IMR-90 (cell line): ENCODE measurements around the gene RPL15. TPM values are rescaled to one million over a fixed set of nuclear protein-coding genes. Genes with fewer than 3 reads are reported as not detected.

Experiments used
- ATAC-seq: fragments of 200-7000 bp; cut with Tn5 transposase; 2 replicates; pipeline ENCODE4 v1.9.1; 2020; ENCODE audit warnings: low read depth, mild to moderate bottlenecking, moderate library complexity
- BruUV-seq: library from RNA; stranded (reverse); fragments of 400-500 nt; replicated peaks from 2 replicates; lab custom pipeline; 2021; lab: Mats Ljungman, UMichigan
- CTCF ChIA-PET: fragments of 300-600 bp; formaldehyde crosslinking; extraction: SDS; loops from one replicate; lab custom pipeline; 2021; ENCODE audit warnings: antibody characterized with exemption; lab: Yijun Ruan, JAX
- POLR2A ChIA-PET: fragments of 300-600 bp; sonication (Branson Sonifier 250); formaldehyde crosslinking; loops from one replicate; lab custom pipeline; 2022; ENCODE audit warnings: antibody characterized with exemption; ENCODE audit not compliant: unreplicated experiment; lab: Charles Lee
- DNase-seq: peaks from one replicate; pipeline ENCODE4 v3.0.0; 2013
- H2AFZ ChIP-seq: replicated peaks from 2 replicates; pipeline ENCODE3; 2013; ENCODE audit warnings: low read length, mild to moderate bottlenecking; ENCODE audit not compliant: poor library complexity
- H2AK5ac ChIP-seq: 2 replicates; pipeline ENCODE4 v1.6.1; 2013; ENCODE audit warnings: low read depth, low read length, inconsistent platforms
- H2AK9ac ChIP-seq: replicated peaks from 2 replicates; pipeline ENCODE3; 2013; ENCODE audit warnings: mild to moderate bottlenecking, low read depth, low read length, moderate library complexity; ENCODE audit not compliant: poor library complexity
- H2BK120ac ChIP-seq: 2 replicates; pipeline ENCODE4 v1.6.1; 2013; ENCODE audit warnings: low read depth, low read length, inconsistent platforms
- H2BK15ac ChIP-seq: 3 replicates; pipeline ENCODE4 v1.6.1; 2013; ENCODE audit warnings: low read depth, low read length, inconsistent platforms
- H2BK20ac ChIP-seq: 2 replicates; pipeline ENCODE4 v1.6.1; 2013; ENCODE audit warnings: low read depth, mild to moderate bottlenecking, inconsistent platforms, low read length, moderate library complexity
- H2BK5ac ChIP-seq: 2 replicates; pipeline ENCODE4 v1.6.1; 2013; ENCODE audit warnings: mild to moderate bottlenecking, low read depth, low read length, inconsistent platforms; ENCODE audit not compliant: poor library complexity, severe bottlenecking
- H3K14ac ChIP-seq: replicated peaks from 2 replicates; pipeline ENCODE4 v1.6.1; 2013; ENCODE audit warnings: low read depth, low read length, inconsistent platforms
- H3K18ac ChIP-seq: 2 replicates; pipeline ENCODE4 v1.6.1; 2013; ENCODE audit warnings: low read depth, low read length, control low read depth
- H3K23ac ChIP-seq: 2 replicates; pipeline ENCODE4 v1.6.1; 2013; ENCODE audit warnings: low read depth, low read length, inconsistent platforms
- H3K27ac ChIP-seq: 2 replicates; pipeline ENCODE4 v1.5.1; 2013; ENCODE audit warnings: mild to moderate bottlenecking, control low read depth, low read length; ENCODE audit not compliant: insufficient read depth
- H3K27me3 ChIP-seq: 2 replicates; pipeline ENCODE4 v1.6.1; 2013; ENCODE audit warnings: low read length; ENCODE audit not compliant: control insufficient read depth, insufficient read depth
- H3K36me3 ChIP-seq: 2 replicates; pipeline ENCODE4 v1.6.1; 2013; ENCODE audit warnings: low read length, mixed read lengths; ENCODE audit not compliant: control insufficient read depth, insufficient read depth
- H3K4ac ChIP-seq: 2 replicates; pipeline ENCODE4 v1.6.1; 2013; ENCODE audit warnings: low read depth, low read length, inconsistent platforms
- H3K4me1 ChIP-seq: 2 replicates; pipeline ENCODE4 v1.6.1; 2013; ENCODE audit warnings: low read length, mixed read lengths; ENCODE audit not compliant: control insufficient read depth, insufficient read depth
- H3K4me2 ChIP-seq: 2 replicates; pipeline ENCODE4 v1.6.1; 2013; ENCODE audit warnings: low read depth, mild to moderate bottlenecking, control low read depth, low read length, moderate library complexity
- H3K4me3 ChIP-seq: 2 replicates; pipeline ENCODE4 v1.5.1; 2013; ENCODE audit warnings: low read depth, mild to moderate bottlenecking, control low read depth, low read length, moderate library complexity; ENCODE audit not compliant: insufficient read depth
- H3K56ac ChIP-seq: 2 replicates; pipeline ENCODE4 v1.6.1; 2013; ENCODE audit warnings: low read length, inconsistent platforms; ENCODE audit not compliant: insufficient read depth; ENCODE audit errors: extremely low read depth
- H3K79me1 ChIP-seq, 2 experiments: 2 replicates each; pipeline ENCODE4 v1.6.1; 2013; ENCODE audit warnings: low read length in 2 of 2, inconsistent platforms in 1 of 2, low read depth in 1 of 2
- H3K9ac ChIP-seq: 2 replicates; pipeline ENCODE4 v1.6.1; 2013; ENCODE audit warnings: low read depth, low read length, control low read depth
- H3K9me1 ChIP-seq: 2 replicates; pipeline ENCODE4 v1.6.1; 2013; ENCODE audit warnings: low read length, inconsistent platforms; ENCODE audit not compliant: insufficient read depth
- H3K9me3 ChIP-seq: 2 replicates; pipeline ENCODE4 v1.6.1; 2013; ENCODE audit warnings: low read length; ENCODE audit not compliant: control insufficient read depth, insufficient read depth
- H4K20me1 ChIP-seq: 2 replicates; pipeline ENCODE4 v1.6.1; 2013; ENCODE audit warnings: low read length, inconsistent platforms; ENCODE audit not compliant: insufficient read depth
- H4K5ac ChIP-seq: 2 replicates; pipeline ENCODE4 v1.6.1; 2013; ENCODE audit warnings: mild to moderate bottlenecking, low read depth, low read length, control low read depth
- H4K8ac ChIP-seq, 2 experiments: 2 replicates each; pipeline ENCODE4 v1.6.1; 2013; ENCODE audit warnings: low read depth in 2 of 2, low read length in 2 of 2, control low read depth in 1 of 2, inconsistent platforms in 1 of 2
- H4K91ac ChIP-seq: 2 replicates; pipeline ENCODE4 v1.6.1; 2013; ENCODE audit warnings: low read depth, low read length, inconsistent platforms; ENCODE audit not compliant: insufficient read depth
- MAFK ChIP-seq: IDR thresholded peaks from 2 replicates; pipeline ENCODE4 v1.6.1; 2012; ENCODE audit warnings: low read depth, low read length, improper control_type of control experiment
- RFX5 ChIP-seq: IDR thresholded peaks from 2 replicates; pipeline ENCODE4 v1.8.0; 2012; ENCODE audit warnings: low read depth, mild to moderate bottlenecking, low read length, moderate library complexity
- WGBS, 2 experiments: methylation state at CpG; one replicate each; pipeline versions ENCODE4 v1.1.5 to v1.1.7; 2013; ENCODE audit warnings: missing lambda C conversion rate in 2 of 2; ENCODE audit not compliant: insufficient read length in 1 of 2; ENCODE audit errors: extremely low coverage in 2 of 2; 5-methylcytosine and 5-hydroxymethylcytosine counted together
- dilution Hi-C: fragments of 300-500 bp; cut with HindIII; formaldehyde crosslinking; loops from one replicate; pipeline ENCODE4 v1.14.3; 2018; ENCODE audit warnings: low sequenced_read_pairs; ENCODE audit not compliant: unreplicated experiment
- in situ Hi-C: fragments of 300-500 bp; cut with MboI; formaldehyde crosslinking; loops from 3 replicates; pipeline ENCODE4 v1.14.3; 2019; ENCODE audit warnings: low sequenced_read_pairs, inconsistent platforms, mixed read lengths
- intact Hi-C: fragments of 100-400 bp; cut with micrococcal nuclease; formaldehyde crosslinking; loops from 2 replicates; pipeline ENCODE4 v1.10.0; 2022
- polyA plus RNA-seq, 3 experiments: library from polyadenylated mRNA; depleted of rRNA; stranded (reverse); fragments of >200 nt; gene quantifications; 2 replicates each; pipeline ENCODE4 v1.2.3, GENCODE V29; 2012; ENCODE audit warnings: low replicate concordance in 1 of 3
- total RNA-seq: library from RNA; depleted of rRNA; stranded (reverse); fragments of >200 nt; gene quantifications from 2 replicates; pipeline ENCODE4 v1.2.3, GENCODE V29; 2012

Gene RPL15
- total and polyA plus RNA-seq, 2 of the 4 experiments (the other 2 are of a cell fraction), result 1,419 to 4,701 TPM

DNA sequence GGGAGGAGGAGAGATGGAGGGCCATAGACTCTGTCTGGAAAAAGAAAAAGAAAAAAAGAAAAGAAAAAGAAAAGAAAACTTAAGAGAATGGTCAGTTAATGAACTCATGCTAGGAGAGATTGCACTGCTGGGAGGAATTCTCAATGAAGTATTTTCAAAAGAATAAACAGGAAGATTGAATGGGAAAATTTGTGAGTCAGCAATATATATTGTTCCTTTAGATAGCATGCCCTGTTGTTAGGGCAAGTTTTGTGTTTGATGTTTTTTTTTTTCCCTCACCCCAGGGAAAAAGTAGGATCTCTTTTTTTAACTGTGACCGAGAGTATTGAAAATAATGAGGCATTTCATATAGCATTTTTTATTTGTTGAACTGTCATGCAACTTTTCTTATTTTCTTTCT lies 20.4 kb downstream of the RPL15 start:
- no peak overlapping the region for H3K4ac ChIP-seq
- dilution Hi-C loops, result no loop called here
- TF ChIP-seq RFX5 (no peak), MAFK (peak; percentile 70)
- no peak overlapping the region for H3K18ac ChIP-seq
- no peak overlapping the region for H3K56ac ChIP-seq
- H2BK20ac ChIP-seq, result no peak overlapping the region
- H3K4me3 ChIP-seq, result no peak overlapping the region
- ChIA-PET CTCF (no interaction called here), POLR2A (no interaction called here)
- no peaks in the 10 kb centered on the region for H3K36me3 ChIP-seq
- no peak overlapping the region for H3K4me2 ChIP-seq
- no peaks in the 10 kb centered on the region for H3K4me1 ChIP-seq
- no CpG with 5 or more reads among the region's 1 CpG for WGBS, 2 experiments
- H2BK120ac ChIP-seq, result no peak overlapping the region
- in situ Hi-C loops, result no loop called here
- no peak overlapping the region for H2AK9ac ChIP-seq
- H3K27ac ChIP-seq, result no peak overlapping the region
- no peak overlapping the region for H3K14ac ChIP-seq
- intact Hi-C loops, result no loop called here
- no peak overlapping the region for H4K5ac ChIP-seq
- H3K79me1 ChIP-seq, result no peaks in the 10 kb centered on the region
- H3K23ac ChIP-seq, result no peak overlapping the region
- no TSS peak for BruUV-seq
- H2AK5ac ChIP-seq, result no peak overlapping the region
- peaks cover 3% of the 10 kb centered on the region for H3K9me3 ChIP-seq
- no peaks in the 10 kb centered on the region for H3K9me1 ChIP-seq
- no peak for ATAC-seq
- H4K8ac ChIP-seq, result no peak overlapping the region
- no peak overlapping the region for H2BK15ac ChIP-seq
- H2BK5ac ChIP-seq, result no peak overlapping the region
- H4K91ac ChIP-seq, result no peak overlapping the region
- no peaks in the 10 kb centered on the region for H4K20me1 ChIP-seq
- no peak for DNase-seq
- H2AFZ ChIP-seq, result no peak overlapping the region
- H3K27me3 ChIP-seq, result peaks cover 4% of the 10 kb centered on the region; the same call in 1 of the 2 replicates
- no peak overlapping the region for H3K9ac ChIP-seq
